Measurements from ENCODE around the gene PI16. TPM values are rescaled to one million over a fixed set of nuclear protein-coding genes. Genes with fewer than 3 reads are reported as not detected.

The PI16 gene
- total RNA-seq, 2 experiments from 2014 or later, result 0.30 TPM; not detected in 1

DNA sequence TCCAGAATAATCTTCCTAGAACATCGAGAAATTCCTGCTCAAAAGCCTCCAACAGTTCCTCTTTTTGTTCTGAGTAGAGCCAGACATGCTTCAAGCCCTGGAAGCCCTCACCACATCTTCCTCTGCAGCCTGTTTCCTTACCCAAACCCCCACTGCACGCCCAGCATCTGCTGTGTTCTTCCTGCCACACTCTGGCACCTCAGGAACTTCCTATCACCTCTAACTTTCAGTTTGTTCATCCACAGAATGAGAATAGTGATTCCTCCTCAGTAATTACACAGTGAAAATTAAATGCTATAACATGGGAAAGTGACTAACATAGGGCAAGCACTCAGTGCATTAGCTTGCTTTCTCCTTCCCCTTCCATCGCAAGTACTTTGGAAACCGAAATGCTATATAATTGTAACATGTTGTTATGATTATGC, 42.5 kb upstream of the PI16 start:
- Histone ChIP-seq H2AFZ (ENCODE audit: low read length) (no peak overlapping the region), H3K9me2 (ENCODE audit: insufficient read depth, low read length) (no peaks in the 10 kb centered on the region), H3K27ac (ENCODE audit: low read depth, low read length, poor library complexity, severe bottlenecking) (no peak overlapping the region), H3K79me2 (ENCODE audit: insufficient read depth, low read depth, low read length) (no peaks in the 10 kb centered on the region), H3K9me3 (ENCODE audit: low read length) (no peaks in the 10 kb centered on the region), H3K4me1 (ENCODE audit: insufficient read depth, low read length, poor library complexity, severe bottlenecking) (no peaks in the 10 kb centered on the region), H3K4me3 (ENCODE audit: low read depth, low read length, poor library complexity, severe bottlenecking) (no peak overlapping the region), H3K4me2 (ENCODE audit: low read length) (no peak overlapping the region), H3K36me3 (ENCODE audit: insufficient read depth, low read length) (peaks cover 31% of the 10 kb centered on the region), H4K20me1 (ENCODE audit: insufficient read depth, low read length) (no peaks in the 10 kb centered on the region)
- CTCF ChIA-PET (ENCODE audit: unreplicated experiment), result no interaction called here
- TF ChIP-seq, protein P1, sequence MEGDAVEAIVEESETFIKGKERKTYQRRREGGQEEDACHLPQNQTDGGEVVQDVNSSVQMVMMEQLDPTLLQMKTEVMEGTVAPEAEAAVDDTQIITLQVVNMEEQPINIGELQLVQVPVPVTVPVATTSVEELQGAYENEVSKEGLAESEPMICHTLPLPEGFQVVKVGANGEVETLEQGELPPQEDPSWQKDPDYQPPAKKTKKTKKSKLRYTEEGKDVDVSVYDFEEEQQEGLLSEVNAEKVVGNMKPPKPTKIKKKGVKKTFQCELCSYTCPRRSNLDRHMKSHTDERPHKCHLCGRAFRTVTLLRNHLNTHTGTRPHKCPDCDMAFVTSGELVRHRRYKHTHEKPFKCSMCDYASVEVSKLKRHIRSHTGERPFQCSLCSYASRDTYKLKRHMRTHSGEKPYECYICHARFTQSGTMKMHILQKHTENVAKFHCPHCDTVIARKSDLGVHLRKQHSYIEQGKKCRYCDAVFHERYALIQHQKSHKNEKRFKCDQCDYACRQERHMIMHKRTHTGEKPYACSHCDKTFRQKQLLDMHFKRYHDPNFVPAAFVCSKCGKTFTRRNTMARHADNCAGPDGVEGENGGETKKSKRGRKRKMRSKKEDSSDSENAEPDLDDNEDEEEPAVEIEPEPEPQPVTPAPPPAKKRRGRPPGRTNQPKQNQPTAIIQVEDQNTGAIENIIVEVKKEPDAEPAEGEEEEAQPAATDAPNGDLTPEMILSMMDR (conservative IDR thresholded peaks at IDR 0.05; ENCODE audit: low read length), result no peak
- no peak for TF ChIP-seq EZH2phosphoT487 (IDR thresholded peaks at IDR 0.05; ENCODE audit: borderline replicate concordance, low read depth, low read length)
- no TSS peak for BruUV-seq (replicated peaks)
- POLR2A ChIA-PET, result no interaction called here
- peak; percentile 5 for DNase-seq (ENCODE audit: low spot score)
- intact Hi-C loops (cut with micrococcal nuclease; ENCODE audit: unreplicated experiment), result no loop called here

DNA sequence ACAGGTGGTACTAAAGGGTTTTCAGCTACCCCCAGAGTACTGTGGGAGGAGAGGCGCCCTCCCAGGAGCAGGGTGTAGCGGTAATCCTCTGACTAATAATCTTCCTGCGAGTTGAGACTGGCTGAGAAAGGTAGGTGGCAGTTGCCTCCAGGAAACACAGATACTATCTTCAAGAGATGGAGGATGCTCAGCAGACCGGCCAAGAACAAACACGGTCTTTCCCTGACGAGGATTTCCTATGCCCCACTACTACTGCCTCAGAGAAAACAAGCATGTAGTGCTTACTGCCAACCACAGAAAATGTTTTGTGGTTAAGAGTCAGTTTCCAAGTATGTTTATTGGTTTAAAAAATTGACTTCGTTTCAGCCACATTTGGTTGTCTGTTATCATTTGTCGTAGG, 42.0 kb upstream of the PI16 start:
- no peaks in the 10 kb centered on the region for H3K9me2 ChIP-seq (ENCODE audit: insufficient read depth, low read length)
- no peaks in the 10 kb centered on the region for H3K9me3 ChIP-seq (ENCODE audit: low read length)
- H3K4me3 ChIP-seq (ENCODE audit: low read depth, low read length, poor library complexity, severe bottlenecking), result no peak overlapping the region
- CTCF ChIA-PET (ENCODE audit: unreplicated experiment), result no interaction called here
- H3K36me3 ChIP-seq (ENCODE audit: insufficient read depth, low read length), result peaks cover 31% of the 10 kb centered on the region
- H3K79me2 ChIP-seq (ENCODE audit: insufficient read depth, low read depth, low read length), result no peaks in the 10 kb centered on the region
- no peaks in the 10 kb centered on the region for H4K20me1 ChIP-seq (ENCODE audit: insufficient read depth, low read length)
- intact Hi-C loops (cut with micrococcal nuclease; ENCODE audit: unreplicated experiment), result no loop called here
- H3K27ac ChIP-seq (ENCODE audit: low read depth, low read length, poor library complexity, severe bottlenecking), result no peak overlapping the region
- DNase-seq (ENCODE audit: low spot score), result no peak
- POLR2A ChIA-PET, result no interaction called here
- H2AFZ ChIP-seq (ENCODE audit: low read length), result no peak overlapping the region
- no peak overlapping the region for H3K4me2 ChIP-seq (ENCODE audit: low read length)
- TF ChIP-seq, protein P1 (conservative IDR thresholded peaks at IDR 0.05; ENCODE audit: low read length), result no peak
- no peak for TF ChIP-seq EZH2phosphoT487 (IDR thresholded peaks at IDR 0.05; ENCODE audit: borderline replicate concordance, low read depth, low read length)
- no TSS peak for BruUV-seq (replicated peaks)
- H3K4me1 ChIP-seq (ENCODE audit: insufficient read depth, low read length, poor library complexity, severe bottlenecking), result no peaks in the 10 kb centered on the region

DNA sequence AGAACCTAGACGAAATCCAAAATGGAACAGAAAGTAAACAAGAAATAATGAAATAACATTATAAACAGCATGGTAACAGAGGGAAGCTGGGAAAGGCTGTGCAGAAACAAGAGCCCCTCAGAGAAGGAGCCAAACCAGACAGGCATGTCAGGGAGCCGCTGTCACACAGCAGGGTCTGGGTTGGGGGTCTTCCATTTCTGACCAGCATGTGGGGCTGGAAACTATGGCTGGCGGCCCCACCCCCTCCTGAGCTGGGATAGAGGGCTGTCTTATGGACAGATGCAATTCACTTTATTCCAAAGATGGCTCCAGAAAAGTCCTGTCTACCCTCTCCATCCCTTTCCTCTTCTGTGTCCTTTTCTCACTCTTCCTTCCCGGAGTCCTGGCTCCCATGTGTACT, 41.5 kb upstream of the PI16 start:
- no peak overlapping the region for H3K4me2 ChIP-seq (ENCODE audit: low read length)
- BruUV-seq (replicated peaks), result no TSS peak
- H3K4me1 ChIP-seq (ENCODE audit: insufficient read depth, low read length, poor library complexity, severe bottlenecking), result no peaks in the 10 kb centered on the region
- no peak overlapping the region for H3K27ac ChIP-seq (ENCODE audit: low read depth, low read length, poor library complexity, severe bottlenecking)
- intact Hi-C loops (cut with micrococcal nuclease; ENCODE audit: unreplicated experiment), result no loop called here
- CTCF ChIA-PET (ENCODE audit: unreplicated experiment), result no interaction called here
- no peak overlapping the region for H3K4me3 ChIP-seq (ENCODE audit: low read depth, low read length, poor library complexity, severe bottlenecking)
- peaks cover 31% of the 10 kb centered on the region for H3K36me3 ChIP-seq (ENCODE audit: insufficient read depth, low read length)
- no peak for DNase-seq (ENCODE audit: low spot score)
- no peaks in the 10 kb centered on the region for H3K9me3 ChIP-seq (ENCODE audit: low read length)
- TF ChIP-seq, protein P1 (conservative IDR thresholded peaks at IDR 0.05; ENCODE audit: low read length), result no peak
- TF ChIP-seq EZH2phosphoT487 (IDR thresholded peaks at IDR 0.05; ENCODE audit: borderline replicate concordance, low read depth, low read length), result no peak
- no peaks in the 10 kb centered on the region for H3K9me2 ChIP-seq (ENCODE audit: insufficient read depth, low read length)
- H4K20me1 ChIP-seq (ENCODE audit: insufficient read depth, low read length), result no peaks in the 10 kb centered on the region
- POLR2A ChIA-PET, result no interaction called here
- H2AFZ ChIP-seq (ENCODE audit: low read length), result no peak overlapping the region
- no peaks in the 10 kb centered on the region for H3K79me2 ChIP-seq (ENCODE audit: insufficient read depth, low read depth, low read length)

All from OCI-LY7 (cell line).